HT1080 (cell line): ENCODE results near the gene JPT2. TPM values are rescaled to one million over a fixed set of nuclear protein-coding genes. Genes with fewer than 3 reads are reported as not detected.

Experiments
- DNase-seq: peaks from one replicate; pipeline ENCODE4 v3.0.0-alpha.2; 2015; ENCODE audit warnings: low read depth
- total RNA-seq: library from RNA; depleted of rRNA; stranded (reverse); fragments of >200 nt; shearing (Covaris generic); gene quantifications from 2 replicates; pipeline ENCODE4 v1.2.3, GENCODE V29; 2014

JPT2 gene
- total RNA-seq, 1 experiment from 2014 or later, result 111 TPM

- DNase-seq, result no peak
Observed at GRCh38 chr16:1651094-1651973, 26.7 kb upstream of the JPT2 start.

GRCh38 chr16:1651974-1652312 is 26.1 kb upstream of the JPT2 start:
- no peak for DNase-seq

- DNase-seq, result no peak
Observed at GRCh38 chr16:1653023-1653422, 25.1 kb upstream of the JPT2 start.

- no peak for DNase-seq
Observed at GRCh38 chr16:1654505-1655268, 23.4 kb upstream of the JPT2 start.

GRCh38 chr16:1655269-1655807 is 22.7 kb upstream of the JPT2 start:
- no peak for DNase-seq

GRCh38 chr16:1655909-1656807 is 21.9 kb upstream of the JPT2 start:
- DNase-seq, result no peak

- no peak for DNase-seq
Observed at GRCh38 chr16:1656808-1657617, 21.1 kb upstream of the JPT2 start.

- no peak for DNase-seq
Observed at GRCh38 chr16:1657841-1658240, 20.2 kb upstream of the JPT2 start.

GRCh38 chr16:1659031-1659430 is 19.0 kb upstream of the JPT2 start:
- no peak for DNase-seq

GRCh38 chr16:1661826-1662225 is 16.3 kb upstream of the JPT2 start:
- no peak for DNase-seq

GRCh38 chr16:1662543-1662942 is 15.5 kb upstream of the JPT2 start:
- no peak for DNase-seq

GRCh38 chr16:1665829-1666228 is 12.2 kb upstream of the JPT2 start:
- no peak for DNase-seq

GRCh38 chr16:1666316-1666715 is 11.8 kb upstream of the JPT2 start:
- no peak for DNase-seq

- no peak for DNase-seq
Observed at GRCh38 chr16:1667271-1667670, 10.8 kb upstream of the JPT2 start.

GRCh38 chr16:1667916-1668315 is 10.2 kb upstream of the JPT2 start:
- DNase-seq, result no peak

- no peak for DNase-seq
Observed at GRCh38 chr16:1668612-1669319, 9.3 kb upstream of the JPT2 start.

GRCh38 chr16:1669698-1670097 is 8.4 kb upstream of the JPT2 start:
- DNase-seq, result no peak

- DNase-seq, result no peak
Observed at GRCh38 chr16:1670371-1670770, 7.7 kb upstream of the JPT2 start.

GRCh38 chr16:1670866-1671265 is 7.2 kb upstream of the JPT2 start:
- no peak for DNase-seq
